Muscle layer of duodenum (tissue), 2 donors: ENCODE measurements around the gene BFSP2.
"Not testable (repeated sequence)": the region's sequence is repeated elsewhere in the genome, so short reads cannot be mapped to it uniquely, and the experiment has no call there.

Experiments
- H3K27ac ChIP-seq: one replicate; pipeline ENCODE4 v1.7.0; 2013; ENCODE audit warnings: mild to moderate bottlenecking, low read length
- H3K27me3 ChIP-seq: one replicate; pipeline ENCODE4 v1.7.0; 2013; ENCODE audit warnings: low read depth, mild to moderate bottlenecking, control low read depth, low read length
- H3K36me3 ChIP-seq, 2 donors: one replicate each; pipeline ENCODE4 v1.7.0; 2013; ENCODE audit warnings: low read length in 2 of 2, control low read depth in 1 of 2, mild to moderate bottlenecking in 1 of 2; ENCODE audit not compliant: insufficient read depth in 2 of 2, control insufficient read depth in 1 of 2
- H3K4me1 ChIP-seq, 2 donors: one replicate each; pipeline ENCODE4 v1.7.0; 2013; ENCODE audit warnings: low read length in 2 of 2, mild to moderate bottlenecking in 2 of 2, control low read depth in 1 of 2, moderate library complexity in 1 of 2; ENCODE audit not compliant: insufficient read depth in 2 of 2, control insufficient read depth in 1 of 2
- H3K4me3 ChIP-seq, 2 donors: one replicate each; pipeline ENCODE4 v1.7.0; 2013; ENCODE audit warnings: low read length in 2 of 2, low read depth in 1 of 2, mild to moderate bottlenecking in 1 of 2
- H3K9me3 ChIP-seq, 2 donors: one replicate each; pipeline ENCODE4 v1.7.0; 2013; ENCODE audit warnings: low read length in 2 of 2, control low read depth in 1 of 2, mild to moderate bottlenecking in 1 of 2; ENCODE audit not compliant: control insufficient read depth in 1 of 2
- donor health status: healthy.

Gene BFSP2

GRCh38 chr3:133487920-133488540, 88.2 kb downstream of the BFSP2 start:
- no peak overlapping the region for H3K4me3 ChIP-seq
- no peak overlapping the region for H3K27ac ChIP-seq

DNA sequence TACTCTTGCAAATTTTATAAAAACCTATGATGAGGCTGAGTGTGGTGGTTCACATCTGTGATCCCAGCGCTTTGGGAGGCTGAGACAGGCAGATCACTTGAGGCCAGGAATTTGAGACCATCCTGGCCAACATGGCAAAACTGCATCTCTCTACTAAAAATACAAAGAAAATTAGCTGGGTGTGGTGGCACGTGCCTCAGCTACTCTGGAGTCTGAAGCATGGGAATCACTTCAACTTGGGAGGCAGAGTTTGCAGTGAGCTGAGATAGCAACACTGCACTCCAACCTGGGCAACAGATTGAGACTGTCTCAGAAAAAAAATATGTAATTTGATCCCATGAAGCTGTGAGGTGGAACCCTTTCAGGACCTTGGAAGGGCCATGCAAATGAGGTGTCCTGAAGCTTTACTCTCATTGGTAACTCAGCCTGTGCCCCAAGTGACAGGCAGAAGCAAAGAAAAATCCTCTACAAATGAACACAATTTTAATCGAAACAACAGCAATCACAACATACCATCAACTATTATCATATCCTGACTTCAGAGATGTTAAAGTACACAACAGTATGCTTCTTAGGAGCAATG, 89.0 kb downstream of the BFSP2 start:
- Histone ChIP-seq H3K4me1 (no peaks in the 10 kb centered on the region), H3K4me3 (no peak overlapping the region), H3K36me3 (no peaks in the 10 kb centered on the region), H3K9me3 (no peaks in the 10 kb centered on the region), H3K27ac (no peak overlapping the region), H3K27me3 (no peaks in the 10 kb centered on the region)

More at GRCh38 chr3:133487920-133488540, 88.2 kb downstream of the BFSP2 start:
- Histone ChIP-seq H3K36me3 (no peaks in the 10 kb centered on the region), H3K9me3 (no peaks in the 10 kb centered on the region), H3K4me1 (no peaks in the 10 kb centered on the region), H3K27me3 (no peaks in the 10 kb centered on the region)

DNA sequence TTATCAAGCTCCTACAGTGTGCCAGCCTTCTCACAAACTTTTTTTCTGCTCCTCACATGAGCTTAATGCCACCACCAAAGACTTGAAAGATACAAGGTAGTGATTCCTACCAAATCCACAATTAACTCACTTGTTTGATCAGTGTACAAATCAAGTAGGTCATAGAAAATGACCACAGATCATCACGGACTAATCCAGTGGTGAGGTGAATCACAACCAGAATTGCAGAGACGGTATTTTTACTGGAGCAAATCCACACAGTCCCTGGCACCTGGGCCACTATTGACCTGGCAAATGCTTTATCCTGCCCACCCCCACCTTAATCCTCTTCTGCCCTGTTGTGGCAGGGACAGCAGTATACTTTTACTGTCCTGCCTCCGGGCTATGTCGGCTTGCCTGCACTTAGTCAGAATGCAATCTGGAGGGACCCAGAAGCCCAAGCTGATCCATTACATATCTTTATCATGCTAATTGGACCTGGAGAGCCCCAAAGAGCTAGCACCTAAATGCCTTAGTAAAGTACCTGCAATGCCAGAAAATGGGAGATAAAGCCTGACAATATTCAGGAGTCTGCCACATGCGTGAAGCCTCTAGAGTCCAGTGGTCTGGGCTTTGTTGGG, 89.7 kb downstream of the BFSP2 start:
- H3K9me3 ChIP-seq: no peaks in the 10 kb centered on the region
- H3K27me3 ChIP-seq: no peaks in the 10 kb centered on the region
- H3K4me1 ChIP-seq: no peaks in the 10 kb centered on the region
- no peak overlapping the region for H3K27ac ChIP-seq
- H3K4me3 ChIP-seq: no peak overlapping the region
- no peaks in the 10 kb centered on the region for H3K36me3 ChIP-seq

- no peaks in the 10 kb centered on the region for H3K9me3 ChIP-seq
- H3K4me3 ChIP-seq: no peak overlapping the region
- H3K36me3 ChIP-seq: no peaks in the 10 kb centered on the region
- H3K27me3 ChIP-seq: no peaks in the 10 kb centered on the region
- no peak overlapping the region for H3K27ac ChIP-seq
- H3K4me1 ChIP-seq: no peaks in the 10 kb centered on the region
Measured at GRCh38 chr3:133490468-133491351, 90.9 kb downstream of the BFSP2 start.

DNA sequence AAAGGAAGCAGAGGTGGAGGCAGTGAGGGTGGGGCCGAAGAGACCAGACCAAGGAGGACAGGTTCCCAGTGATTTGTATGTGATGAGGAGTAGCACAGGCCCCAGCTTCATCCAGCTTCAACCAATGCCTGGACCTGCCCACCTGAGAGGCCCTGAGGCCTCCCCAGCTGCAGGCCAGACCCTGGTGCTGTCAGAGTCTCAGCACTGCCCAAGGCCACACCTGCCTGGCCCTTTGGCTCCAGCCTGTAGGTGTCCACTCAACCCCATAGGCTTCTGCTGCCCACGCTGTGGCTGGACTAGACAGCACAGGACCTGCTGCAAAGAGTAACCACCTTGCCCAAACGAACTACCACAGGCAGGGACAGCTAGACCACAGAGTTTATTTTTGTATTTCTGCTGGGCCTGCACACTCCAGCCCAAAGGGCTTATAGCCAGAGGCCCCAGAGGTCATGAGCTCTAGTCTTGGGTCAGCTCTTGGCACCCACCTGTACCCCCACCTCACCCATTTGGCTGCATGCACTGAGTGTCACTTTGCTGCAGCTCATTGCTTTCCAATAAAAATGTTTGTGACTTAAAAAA, 91.7 kb downstream of the BFSP2 start:
- Histone ChIP-seq H3K4me1 (no peaks in the 10 kb centered on the region), H3K4me3 (no peak overlapping the region), H3K27me3 (no peaks in the 10 kb centered on the region), H3K36me3 (no peaks in the 10 kb centered on the region), H3K27ac (no peak overlapping the region), H3K9me3 (no peaks in the 10 kb centered on the region)

DNA sequence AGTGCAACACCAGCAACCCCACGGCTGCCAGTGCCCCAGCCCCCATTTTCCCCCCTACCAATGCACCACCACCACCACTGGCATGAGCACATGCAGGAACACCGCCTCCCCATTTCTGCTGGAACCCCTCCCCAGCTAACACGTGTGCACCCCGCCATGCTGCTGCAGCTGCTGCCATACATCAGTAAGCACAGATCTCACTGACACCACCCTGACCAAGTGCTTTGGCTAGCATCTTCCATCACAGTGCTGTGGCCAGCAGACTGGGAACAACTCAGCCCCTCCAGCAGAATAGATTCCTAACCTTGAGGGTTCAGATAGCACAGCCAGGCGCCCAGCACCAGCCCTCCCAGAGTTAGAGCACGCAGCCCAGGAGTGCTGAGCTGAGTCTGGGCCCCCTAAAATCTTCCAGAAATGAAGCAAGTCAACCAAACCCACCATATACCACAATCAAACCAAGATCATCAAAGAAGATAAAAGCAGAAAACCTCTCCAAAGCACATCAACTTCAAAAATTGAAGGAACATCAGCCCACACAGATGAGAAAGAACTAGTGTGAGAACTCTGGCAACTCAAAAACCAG, 92.4 kb downstream of the BFSP2 start:
- H3K4me3 ChIP-seq: no peak overlapping the region
- H3K27ac ChIP-seq: no peak overlapping the region
- H3K9me3 ChIP-seq: no peaks in the 10 kb centered on the region
- no peaks in the 10 kb centered on the region for H3K36me3 ChIP-seq
- no peaks in the 10 kb centered on the region for H3K4me1 ChIP-seq
- no peaks in the 10 kb centered on the region for H3K27me3 ChIP-seq

DNA sequence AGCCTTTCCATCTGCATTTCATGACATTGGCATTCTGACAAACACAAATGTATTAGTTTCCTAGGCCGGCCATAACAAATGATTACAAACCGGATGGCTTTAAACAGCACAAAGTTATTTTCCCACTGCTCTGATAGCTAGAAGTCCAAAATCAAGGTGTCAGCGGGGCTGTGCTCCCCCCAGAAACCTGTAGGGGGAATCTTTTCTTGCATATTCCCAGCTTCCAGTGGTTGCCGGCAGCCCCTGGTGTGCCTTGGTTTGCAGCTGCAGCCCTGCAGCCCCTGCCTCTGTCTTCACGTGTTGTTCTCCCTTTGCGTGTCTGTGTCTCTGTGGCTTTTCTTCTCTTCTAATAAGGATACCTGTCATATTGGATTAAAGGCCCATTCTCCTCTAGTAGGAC, 94.6 kb downstream of the BFSP2 start:
- Histone ChIP-seq H3K36me3 (no peaks in the 10 kb centered on the region), H3K27me3 (no peaks in the 10 kb centered on the region), H3K27ac (no peak overlapping the region)

DNA sequence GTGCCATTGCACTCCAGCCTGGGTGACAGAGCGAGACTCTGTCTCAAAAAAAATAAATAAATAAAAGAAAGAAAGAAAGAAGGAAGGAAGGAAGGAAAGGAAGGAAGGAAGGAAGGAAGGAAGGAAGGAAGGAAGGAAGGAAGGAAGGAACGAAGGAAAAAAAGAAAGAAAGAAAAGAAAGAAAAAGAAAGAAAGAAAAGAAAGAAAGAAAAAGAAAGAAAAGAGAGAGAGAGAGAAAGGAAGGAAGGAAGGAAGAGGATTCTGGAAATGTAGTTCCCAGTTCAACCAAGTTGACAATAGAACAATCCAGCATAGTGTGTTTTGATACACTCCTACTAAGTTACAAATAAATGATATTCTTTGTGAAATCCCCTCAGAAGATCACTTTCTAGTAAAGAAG, 102.7 kb downstream of the BFSP2 start:
- not testable (repeated sequence) for H3K4me1 ChIP-seq, H3K27ac ChIP-seq, H3K27me3 ChIP-seq, H3K4me3 ChIP-seq, H3K36me3 ChIP-seq, H3K9me3 ChIP-seq

More for the DNA sequence above, 94.6 kb downstream of the BFSP2 start:
- Histone ChIP-seq H3K4me1 (no peaks in the 10 kb centered on the region), H3K9me3 (no peaks in the 10 kb centered on the region), H3K4me3 (no peak overlapping the region)

- Histone ChIP-seq H3K4me1 (no peaks in the 10 kb centered on the region), H3K27me3 (no peaks in the 10 kb centered on the region), H3K9me3 (no peaks in the 10 kb centered on the region), H3K36me3 (no peaks in the 10 kb centered on the region), H3K4me3 (no peak overlapping the region), H3K27ac (no peak overlapping the region)
Measured at GRCh38 chr3:133503409-133503808, 103.6 kb downstream of the BFSP2 start.

- Histone ChIP-seq H3K9me3 (no peaks in the 10 kb centered on the region), H3K4me3 (no peak overlapping the region), H3K27me3 (no peaks in the 10 kb centered on the region), H3K4me1 (no peaks in the 10 kb centered on the region), H3K27ac (no peak overlapping the region), H3K36me3 (no peaks in the 10 kb centered on the region)
Measured at GRCh38 chr3:133504736-133505135, 104.9 kb downstream of the BFSP2 start.

DNA sequence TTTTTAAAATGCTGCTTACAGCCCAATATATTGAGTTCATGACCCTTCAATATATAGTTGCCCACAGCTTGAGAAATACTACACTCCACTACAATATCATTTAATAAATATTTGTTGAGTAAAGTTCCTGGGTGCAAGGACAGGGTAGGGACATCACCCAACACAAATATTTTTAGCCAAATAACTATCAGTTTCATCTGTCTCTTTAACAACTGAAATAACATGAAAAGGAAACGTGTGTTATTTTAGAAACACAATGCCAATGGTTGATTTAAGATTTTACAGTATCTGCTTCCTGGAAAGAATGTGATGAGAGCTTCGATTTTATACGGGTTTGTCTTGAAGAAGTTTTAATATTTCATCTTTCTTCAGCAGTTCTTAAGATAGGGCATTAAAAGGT, 106.0 kb downstream of the BFSP2 start:
- no peaks in the 10 kb centered on the region for H3K4me1 ChIP-seq
- H3K27ac ChIP-seq: peak overlapping the region; percentile 46
- no peaks in the 10 kb centered on the region for H3K36me3 ChIP-seq
- H3K4me3 ChIP-seq: peak overlapping the region in 1 of 2 donors; percentile 27
- no peaks in the 10 kb centered on the region for H3K27me3 ChIP-seq
- no peaks in the 10 kb centered on the region for H3K9me3 ChIP-seq
